GM21619 (cell line): ENCODE results near the gene SPRTN.
"Not testable (repeated sequence)": the region's sequence is repeated elsewhere in the genome, so short reads cannot be mapped to it uniquely, and the experiment has no call there.

Experiments used
- ATAC-seq: cut with Tn5 transposase; IDR thresholded peaks from one replicate; pipeline ENCODE4 v1.9.1; 2021; ENCODE audit not compliant: unreplicated experiment

Gene SPRTN

GRCh38 chr1:231335663-231336602 lies 2.2 kb upstream of the SPRTN start:
- ATAC-seq: no peak

- peak; percentile 22 for ATAC-seq
These were observed 1.0 kb upstream of the SPRTN start for GRCh38 chr1:231337043-231337471.

- peak; percentile 67 for ATAC-seq
These were observed 422 bp upstream of the SPRTN start, which contains the start of gene EXOC8 for GRCh38 chr1:231337472-231338269. TSS of gene EXOC8 (minus strand) at chr1:231337852. CDS start at chr1:231337745, 107 bp downstream.

- ATAC-seq: no peak
These were observed 2.4 kb downstream of the SPRTN start for GRCh38 chr1:231340328-231341013.

GRCh38 chr1:231347961-231348360 lies 9.9 kb downstream of the SPRTN start:
- no peak for ATAC-seq

GRCh38 chr1:231348442-231348841 lies 10.3 kb downstream of the SPRTN start:
- no peak for ATAC-seq

- ATAC-seq: not testable (repeated sequence)
These were observed 10.8 kb downstream of the SPRTN start for GRCh38 chr1:231348856-231349255.

- no peak for ATAC-seq
These were observed 13.7 kb downstream of the SPRTN start for GRCh38 chr1:231351816-231352215.

GRCh38 chr1:231353086-231353485 lies 15.0 kb downstream of the SPRTN start:
- no peak for ATAC-seq

- no peak for ATAC-seq
These were observed 16.4 kb downstream of the SPRTN start for GRCh38 chr1:231354330-231355020.

GRCh38 chr1:231355171-231355570 lies 17.1 kb downstream of the SPRTN start:
- ATAC-seq: no peak

GRCh38 chr1:231357187-231357772 lies 19.2 kb downstream of the SPRTN start:
- ATAC-seq: no peak

- peak; percentile 83 for ATAC-seq
These were observed 19.8 kb downstream of the SPRTN start for GRCh38 chr1:231357831-231358354.

- no peak for ATAC-seq
These were observed 21.0 kb downstream of the SPRTN start for GRCh38 chr1:231359113-231359512.

- ATAC-seq: no peak
These were observed 24.2 kb downstream of the SPRTN start for GRCh38 chr1:231362325-231362724.

- no peak for ATAC-seq
These were observed 25.5 kb downstream of the SPRTN start for GRCh38 chr1:231363624-231364023.

- ATAC-seq: no peak
These were observed 26.1 kb downstream of the SPRTN start for GRCh38 chr1:231364192-231364591.

GRCh38 chr1:231369282-231369681 lies 31.2 kb downstream of the SPRTN start:
- ATAC-seq: no peak

- no peak for ATAC-seq
These were observed 34.4 kb downstream of the SPRTN start for GRCh38 chr1:231372501-231372900.

GRCh38 chr1:231374394-231374793 lies 36.3 kb downstream of the SPRTN start:
- no peak for ATAC-seq
